Measurements from ENCODE around the gene PIRT.

GRCh38 chr17:10799407-10799806, 38.5 kb downstream of the PIRT start:
- TF ChIP-seq, protein P1, sequence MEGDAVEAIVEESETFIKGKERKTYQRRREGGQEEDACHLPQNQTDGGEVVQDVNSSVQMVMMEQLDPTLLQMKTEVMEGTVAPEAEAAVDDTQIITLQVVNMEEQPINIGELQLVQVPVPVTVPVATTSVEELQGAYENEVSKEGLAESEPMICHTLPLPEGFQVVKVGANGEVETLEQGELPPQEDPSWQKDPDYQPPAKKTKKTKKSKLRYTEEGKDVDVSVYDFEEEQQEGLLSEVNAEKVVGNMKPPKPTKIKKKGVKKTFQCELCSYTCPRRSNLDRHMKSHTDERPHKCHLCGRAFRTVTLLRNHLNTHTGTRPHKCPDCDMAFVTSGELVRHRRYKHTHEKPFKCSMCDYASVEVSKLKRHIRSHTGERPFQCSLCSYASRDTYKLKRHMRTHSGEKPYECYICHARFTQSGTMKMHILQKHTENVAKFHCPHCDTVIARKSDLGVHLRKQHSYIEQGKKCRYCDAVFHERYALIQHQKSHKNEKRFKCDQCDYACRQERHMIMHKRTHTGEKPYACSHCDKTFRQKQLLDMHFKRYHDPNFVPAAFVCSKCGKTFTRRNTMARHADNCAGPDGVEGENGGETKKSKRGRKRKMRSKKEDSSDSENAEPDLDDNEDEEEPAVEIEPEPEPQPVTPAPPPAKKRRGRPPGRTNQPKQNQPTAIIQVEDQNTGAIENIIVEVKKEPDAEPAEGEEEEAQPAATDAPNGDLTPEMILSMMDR (IDR thresholded peaks at IDR 0.05) = no peak
- no peak for TF ChIP-seq POLR2A (IDR thresholded peaks at IDR 0.05)
